Measurements from ENCODE around the gene STK10.

DNA sequence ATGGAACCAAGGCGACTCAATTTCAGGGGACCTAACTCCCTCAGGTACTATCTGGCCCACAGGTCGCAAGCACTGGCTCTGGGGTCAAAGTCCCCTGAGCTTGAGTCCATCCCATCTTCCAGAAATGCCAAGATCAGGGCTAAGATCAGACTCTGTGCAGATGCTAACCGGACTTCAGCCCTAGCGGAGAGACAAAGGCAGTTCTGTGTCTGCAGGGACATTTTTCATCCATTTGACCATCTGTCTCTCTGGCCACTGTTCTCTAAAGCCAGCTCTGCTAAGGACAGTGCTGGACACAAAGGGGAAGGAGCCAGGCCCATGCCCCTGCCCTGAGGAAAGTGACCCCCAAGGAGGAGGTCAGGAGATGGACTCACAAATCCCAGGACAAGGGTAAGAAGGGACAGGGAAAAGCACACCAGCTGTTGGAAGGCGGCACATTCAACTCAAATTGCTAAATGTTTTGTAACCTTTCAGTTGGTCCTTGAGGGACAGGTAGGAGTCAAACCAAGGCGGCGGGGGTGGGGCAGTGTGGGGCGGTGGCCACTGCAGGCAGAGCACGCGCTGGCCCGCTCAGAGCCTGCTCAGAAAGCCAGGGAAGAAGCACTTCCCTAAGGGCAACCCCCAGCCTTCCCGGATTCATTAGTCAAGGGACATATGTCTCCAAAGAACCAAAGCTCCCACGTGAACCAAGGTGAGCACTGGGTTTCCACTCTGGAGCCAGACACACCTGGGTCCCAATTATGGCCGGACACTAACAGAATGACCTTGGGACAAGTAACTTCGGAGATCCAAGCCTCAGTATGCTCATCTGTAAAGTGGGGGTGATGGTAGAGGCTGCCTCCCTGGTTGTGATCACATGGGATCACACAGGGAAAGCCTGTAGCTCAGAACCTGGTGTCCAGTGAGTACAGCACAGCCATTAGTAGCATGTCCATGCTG is 42.8 kb downstream of the STK10 start:
- TF ChIP-seq, protein P1, sequence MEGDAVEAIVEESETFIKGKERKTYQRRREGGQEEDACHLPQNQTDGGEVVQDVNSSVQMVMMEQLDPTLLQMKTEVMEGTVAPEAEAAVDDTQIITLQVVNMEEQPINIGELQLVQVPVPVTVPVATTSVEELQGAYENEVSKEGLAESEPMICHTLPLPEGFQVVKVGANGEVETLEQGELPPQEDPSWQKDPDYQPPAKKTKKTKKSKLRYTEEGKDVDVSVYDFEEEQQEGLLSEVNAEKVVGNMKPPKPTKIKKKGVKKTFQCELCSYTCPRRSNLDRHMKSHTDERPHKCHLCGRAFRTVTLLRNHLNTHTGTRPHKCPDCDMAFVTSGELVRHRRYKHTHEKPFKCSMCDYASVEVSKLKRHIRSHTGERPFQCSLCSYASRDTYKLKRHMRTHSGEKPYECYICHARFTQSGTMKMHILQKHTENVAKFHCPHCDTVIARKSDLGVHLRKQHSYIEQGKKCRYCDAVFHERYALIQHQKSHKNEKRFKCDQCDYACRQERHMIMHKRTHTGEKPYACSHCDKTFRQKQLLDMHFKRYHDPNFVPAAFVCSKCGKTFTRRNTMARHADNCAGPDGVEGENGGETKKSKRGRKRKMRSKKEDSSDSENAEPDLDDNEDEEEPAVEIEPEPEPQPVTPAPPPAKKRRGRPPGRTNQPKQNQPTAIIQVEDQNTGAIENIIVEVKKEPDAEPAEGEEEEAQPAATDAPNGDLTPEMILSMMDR (IDR thresholded peaks at IDR 0.05; ENCODE audit: borderline replicate concordance, extremely low read depth, low read length, poor library complexity, severe bottlenecking): no peak
- TF ChIP-seq EZH2 (IDR thresholded peaks at IDR 0.05; ENCODE audit: borderline replicate concordance, low read depth, low read length, severe bottlenecking): no peak
